Measurements from ENCODE around the gene XKR7.

The XKR7 gene

DNA sequence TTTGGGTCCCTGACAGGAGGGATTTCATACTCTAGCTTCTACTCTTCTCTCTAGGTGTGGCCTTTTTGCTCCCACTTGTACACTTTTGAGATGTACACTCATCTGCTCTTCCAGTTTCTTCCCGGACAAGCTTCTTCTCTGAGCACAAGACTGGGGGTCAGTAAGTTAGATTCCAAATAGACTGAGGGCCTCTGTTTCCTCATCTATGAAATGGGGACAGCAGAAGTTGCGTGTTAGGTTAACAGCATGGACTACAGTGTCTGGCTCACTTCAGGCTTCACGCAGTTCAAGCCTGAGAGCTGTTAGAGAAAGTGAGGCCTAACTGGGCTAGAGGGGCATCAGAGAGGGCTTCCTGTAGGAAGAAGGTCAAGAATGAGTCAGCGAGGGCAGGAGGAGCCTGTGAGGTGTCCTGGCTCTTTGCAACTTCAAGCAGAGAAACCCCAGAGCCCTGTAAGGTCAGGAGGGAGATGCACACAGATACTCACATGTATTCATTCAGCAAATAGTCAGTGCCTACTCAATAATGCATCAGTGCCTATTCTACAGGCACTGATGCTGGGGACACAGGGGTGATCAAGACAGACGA lies 20.6 kb downstream of the XKR7 start:
- TF ChIP-seq, protein P1, sequence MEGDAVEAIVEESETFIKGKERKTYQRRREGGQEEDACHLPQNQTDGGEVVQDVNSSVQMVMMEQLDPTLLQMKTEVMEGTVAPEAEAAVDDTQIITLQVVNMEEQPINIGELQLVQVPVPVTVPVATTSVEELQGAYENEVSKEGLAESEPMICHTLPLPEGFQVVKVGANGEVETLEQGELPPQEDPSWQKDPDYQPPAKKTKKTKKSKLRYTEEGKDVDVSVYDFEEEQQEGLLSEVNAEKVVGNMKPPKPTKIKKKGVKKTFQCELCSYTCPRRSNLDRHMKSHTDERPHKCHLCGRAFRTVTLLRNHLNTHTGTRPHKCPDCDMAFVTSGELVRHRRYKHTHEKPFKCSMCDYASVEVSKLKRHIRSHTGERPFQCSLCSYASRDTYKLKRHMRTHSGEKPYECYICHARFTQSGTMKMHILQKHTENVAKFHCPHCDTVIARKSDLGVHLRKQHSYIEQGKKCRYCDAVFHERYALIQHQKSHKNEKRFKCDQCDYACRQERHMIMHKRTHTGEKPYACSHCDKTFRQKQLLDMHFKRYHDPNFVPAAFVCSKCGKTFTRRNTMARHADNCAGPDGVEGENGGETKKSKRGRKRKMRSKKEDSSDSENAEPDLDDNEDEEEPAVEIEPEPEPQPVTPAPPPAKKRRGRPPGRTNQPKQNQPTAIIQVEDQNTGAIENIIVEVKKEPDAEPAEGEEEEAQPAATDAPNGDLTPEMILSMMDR (IDR thresholded peaks at IDR 0.05) = no peak

DNA sequence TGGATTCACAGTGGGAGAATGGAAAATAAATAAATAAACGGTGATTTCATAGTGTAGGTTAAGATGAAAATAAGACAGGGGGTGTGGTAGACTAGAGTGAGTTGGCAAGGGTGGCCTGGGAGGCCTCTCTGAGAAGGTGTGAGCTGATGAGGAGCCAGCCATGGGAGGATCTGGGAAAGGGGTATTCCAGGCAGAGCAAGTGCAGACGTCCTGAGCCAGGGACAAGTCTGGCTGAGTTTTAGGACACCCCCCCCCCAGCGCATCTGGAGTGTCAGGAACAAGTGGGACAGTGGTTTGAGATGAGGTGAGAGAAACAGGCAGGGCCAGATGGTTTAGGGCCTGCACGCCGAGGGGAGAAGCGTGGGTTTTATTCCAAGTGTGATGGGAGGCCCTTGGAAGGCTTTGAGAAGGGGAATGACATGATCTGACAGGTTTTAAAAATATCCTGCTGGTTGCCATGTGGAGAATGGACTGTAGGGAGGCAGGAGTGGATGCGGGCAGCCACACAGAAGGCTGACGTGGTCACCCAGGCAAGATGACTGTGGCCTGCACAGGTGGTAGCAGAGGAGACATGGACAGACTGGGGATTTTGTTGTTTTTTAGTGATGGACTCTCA lies 21.2 kb downstream of the XKR7 start:
- TF ChIP-seq, protein P1 (IDR thresholded peaks at IDR 0.05) = no peak

DNA sequence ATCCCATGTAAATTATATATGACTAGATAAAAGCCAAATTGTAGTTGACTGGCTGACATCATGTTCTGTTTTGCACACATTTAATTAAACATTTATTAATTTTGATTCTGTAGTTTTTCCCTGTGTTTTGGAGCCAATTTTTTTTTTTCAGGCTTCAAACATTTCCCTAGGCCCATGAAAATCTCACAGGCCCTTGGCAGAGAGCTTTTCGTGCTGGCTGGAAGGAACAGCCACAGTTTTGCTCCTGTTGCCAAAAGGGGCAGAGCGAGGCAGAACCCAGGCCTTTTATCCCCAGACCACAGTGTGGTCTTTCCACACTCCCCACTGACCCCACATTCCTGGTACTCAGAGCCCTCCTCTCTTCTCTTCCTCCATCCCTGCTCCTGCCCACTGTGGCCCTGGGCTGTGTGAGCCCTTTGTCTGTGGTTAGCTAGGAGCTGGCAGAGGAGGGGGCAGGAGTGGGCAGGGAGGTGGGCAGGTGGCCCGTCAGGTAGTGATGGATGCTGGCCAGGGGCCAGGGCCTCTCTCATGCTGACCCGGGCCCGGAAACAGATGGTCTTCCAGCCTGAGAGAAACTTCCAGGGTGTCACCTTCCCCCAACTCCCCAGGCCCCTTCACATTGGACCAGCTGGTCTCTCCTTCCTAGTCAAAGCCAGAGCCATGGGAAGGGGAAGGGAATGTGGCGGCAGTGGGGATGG lies 22.8 kb downstream of the XKR7 start:
- TF ChIP-seq, protein P1 (IDR thresholded peaks at IDR 0.05) = no peak

DNA sequence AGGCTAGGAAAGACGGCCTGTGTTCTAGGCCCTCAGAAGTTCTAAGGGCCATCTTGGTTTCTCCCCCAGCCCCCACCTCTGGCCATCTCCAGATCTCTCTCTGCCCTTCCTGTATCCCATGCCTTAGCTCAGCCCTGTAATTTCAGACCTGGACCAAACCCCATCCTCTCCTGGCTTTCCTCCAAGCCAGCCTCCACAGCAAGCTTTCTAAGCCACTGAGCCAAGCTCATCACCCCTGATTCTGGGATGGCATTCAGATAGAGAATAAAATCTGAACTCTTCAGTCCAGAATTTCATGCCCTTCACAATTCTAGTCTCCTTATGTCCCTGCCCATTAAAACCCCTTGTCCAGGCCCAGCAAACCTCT lies 23.4 kb downstream of the XKR7 start:
- TF ChIP-seq, protein P1 (IDR thresholded peaks at IDR 0.05) = no peak

DNA sequence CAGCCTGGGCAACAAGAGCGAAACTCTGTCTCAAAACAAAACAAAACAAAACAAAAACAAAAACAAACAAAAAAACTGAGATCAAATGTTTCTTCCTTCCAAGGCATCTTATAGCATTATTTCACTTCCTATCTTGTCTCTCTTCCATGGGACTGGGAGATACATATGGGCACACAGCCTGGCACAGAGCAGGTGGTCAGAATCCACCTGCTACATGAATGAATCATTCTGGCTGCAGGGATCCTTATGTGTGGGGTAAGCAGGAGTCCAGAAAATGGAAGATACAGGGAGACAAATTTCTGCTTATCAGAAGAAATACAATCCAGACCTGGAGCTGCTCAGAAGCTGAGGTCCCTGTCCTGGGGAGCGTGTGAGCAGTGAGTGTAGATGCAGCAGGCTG lies 24.1 kb downstream of the XKR7 start:
- TF ChIP-seq, protein P1 (IDR thresholded peaks at IDR 0.05) = no peak

DNA sequence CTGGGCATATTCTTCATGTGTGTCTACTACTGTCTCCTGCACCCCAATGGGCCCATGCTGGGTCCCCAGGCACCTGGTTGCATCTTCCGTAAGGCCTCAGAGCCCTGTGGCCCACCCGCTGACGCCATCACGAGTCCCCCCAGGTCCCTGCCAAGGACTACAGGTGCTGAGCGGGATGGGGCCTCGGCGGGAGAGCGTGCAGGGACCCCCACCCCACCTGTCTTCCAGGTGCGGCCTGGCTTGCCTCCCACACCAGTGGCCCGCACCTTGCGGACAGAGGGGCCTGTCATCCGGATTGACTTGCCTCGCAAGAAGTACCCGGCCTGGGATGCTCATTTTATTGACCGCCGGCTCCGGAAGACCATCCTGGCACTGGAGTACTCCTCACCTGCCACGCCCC lies 29.0 kb downstream of the XKR7 start:
- TF ChIP-seq, protein P1 (IDR thresholded peaks at IDR 0.05) = no peak

DNA sequence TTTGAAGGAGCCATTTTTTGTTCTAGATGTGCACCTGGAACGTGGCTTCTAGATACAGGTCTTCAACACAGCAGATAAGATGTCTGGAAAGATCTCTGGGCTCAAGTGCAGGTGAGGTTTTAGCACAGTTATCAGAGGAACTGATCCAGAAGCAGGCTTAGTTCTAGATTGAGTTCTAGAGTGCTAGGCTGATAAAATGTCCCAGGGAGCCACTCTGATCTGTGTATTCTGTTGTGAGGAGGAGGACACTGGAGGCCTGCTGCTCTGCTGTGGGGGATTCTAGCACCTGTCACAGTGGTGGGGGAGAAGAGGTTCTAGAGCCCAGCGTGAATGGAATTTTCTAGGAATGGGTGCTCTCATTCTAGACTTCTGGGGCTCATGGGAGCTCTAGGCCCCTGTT lies 30.3 kb downstream of the XKR7 start:
- TF ChIP-seq, protein P1 (IDR thresholded peaks at IDR 0.05) = no peak

Data from LNCAP (cell line).